ENCODE measurements around the gene CLK2. TPM values are rescaled to one million over a fixed set of nuclear protein-coding genes. Genes with fewer than 3 reads are reported as not detected.
A peak's percentile ranks its signal among the peaks of the same experiment; 100 is the strongest.

Gene CLK2
- total RNA-seq, 4 donors from 2014 or later, result 31.9 to 92.9 (median 51.5) TPM

DNA sequence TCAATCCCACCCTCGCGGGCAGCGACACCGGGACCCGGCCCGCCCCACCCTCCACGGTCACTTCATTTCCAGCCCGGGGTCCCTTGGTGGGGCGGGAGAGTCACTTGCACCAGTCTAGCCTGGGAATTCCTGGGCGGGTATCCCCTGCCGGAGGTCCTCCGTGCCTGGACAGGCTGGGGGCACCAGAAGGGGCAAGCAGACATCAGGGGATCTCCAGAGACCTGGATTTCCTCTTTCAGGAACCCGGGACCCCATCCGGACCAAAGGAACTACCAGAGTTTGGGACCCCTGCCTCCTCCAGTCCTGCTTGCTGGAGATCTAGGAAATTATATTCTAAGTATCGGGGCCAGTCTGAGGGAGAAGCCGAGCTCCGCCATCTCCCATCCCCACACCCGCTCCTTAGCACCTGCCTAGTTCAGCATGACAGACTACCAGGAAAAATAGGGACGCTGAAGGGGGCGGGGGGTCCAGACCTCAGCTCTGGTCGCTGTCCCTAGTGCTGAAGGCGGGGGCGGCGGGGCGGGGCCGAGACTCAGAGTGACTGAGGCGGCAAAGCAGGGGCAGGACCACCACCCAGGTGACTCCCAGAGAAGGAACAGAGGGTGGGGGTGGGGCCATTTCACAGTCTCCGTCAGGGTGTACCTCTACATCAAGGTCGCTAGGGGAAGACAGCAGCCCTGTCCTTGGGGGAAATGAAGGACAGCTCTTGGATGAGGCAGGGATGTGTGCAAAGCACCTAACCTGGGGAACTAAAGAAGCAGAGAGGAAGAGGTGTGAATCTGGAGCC lies 4.8 kb upstream of the CLK2 start:
- WGBS, 2 donors (ENCODE audit: low coverage in 1 of 2), result 0% methylated on average over 27 of the region's 29 CpGs; no CpG with 5 or more reads in 1 of the 2 donors
- no peaks in the 10 kb centered on the region for H3K9me3 ChIP-seq
- intact Hi-C loops (cut with DNase I; ENCODE audit: low total_unique reads), result loop anchor here (5.0 kb wide), 1 partner anchor 44 kb away; the partner anchor contains the start of gene RUSC1
- TF ChIP-seq EP300 (IDR thresholded peaks at IDR 0.05; ENCODE audit: low read depth) (no peak), POLR2A (IDR thresholded peaks at IDR 0.05) (no peak), POLR2AphosphoS5 (IDR thresholded peaks at IDR 0.05) (no peak)
- TF ChIP-seq, protein P1, sequence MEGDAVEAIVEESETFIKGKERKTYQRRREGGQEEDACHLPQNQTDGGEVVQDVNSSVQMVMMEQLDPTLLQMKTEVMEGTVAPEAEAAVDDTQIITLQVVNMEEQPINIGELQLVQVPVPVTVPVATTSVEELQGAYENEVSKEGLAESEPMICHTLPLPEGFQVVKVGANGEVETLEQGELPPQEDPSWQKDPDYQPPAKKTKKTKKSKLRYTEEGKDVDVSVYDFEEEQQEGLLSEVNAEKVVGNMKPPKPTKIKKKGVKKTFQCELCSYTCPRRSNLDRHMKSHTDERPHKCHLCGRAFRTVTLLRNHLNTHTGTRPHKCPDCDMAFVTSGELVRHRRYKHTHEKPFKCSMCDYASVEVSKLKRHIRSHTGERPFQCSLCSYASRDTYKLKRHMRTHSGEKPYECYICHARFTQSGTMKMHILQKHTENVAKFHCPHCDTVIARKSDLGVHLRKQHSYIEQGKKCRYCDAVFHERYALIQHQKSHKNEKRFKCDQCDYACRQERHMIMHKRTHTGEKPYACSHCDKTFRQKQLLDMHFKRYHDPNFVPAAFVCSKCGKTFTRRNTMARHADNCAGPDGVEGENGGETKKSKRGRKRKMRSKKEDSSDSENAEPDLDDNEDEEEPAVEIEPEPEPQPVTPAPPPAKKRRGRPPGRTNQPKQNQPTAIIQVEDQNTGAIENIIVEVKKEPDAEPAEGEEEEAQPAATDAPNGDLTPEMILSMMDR (IDR thresholded peaks at IDR 0.05), result peak; percentile 16 to 61 (median 26)
- H3K27ac ChIP-seq, result peak overlapping the region; percentile 85 to 86 (median 85)
- H3K27me3 ChIP-seq, result no peaks in the 10 kb centered on the region
- H3K4me1 ChIP-seq, result peaks cover 5 to 24% (median 20%) of the 10 kb centered on the region in 4 donors
- H3K36me3 ChIP-seq, result no peaks in the 10 kb centered on the region
- peak overlapping the region; percentile 56 to 90 (median 70) for H3K4me3 ChIP-seq
- peak; percentile 74 for DNase-seq
- in situ Hi-C loops (cut with MboI; ENCODE audit: low pct_ligation_motif_present in 1 of 4, low pct_unique_long_range_greater_than_20kb in 1 of 4, low sequenced_read_pairs in 3 of 4), result loop anchor here in 3 of 4 donors (5.0 to 10.0 kb wide), 2 partner anchors 44 to 47 kb away; partner anchors contain the start of gene RUSC1 (in 3 of the 3)

DNA sequence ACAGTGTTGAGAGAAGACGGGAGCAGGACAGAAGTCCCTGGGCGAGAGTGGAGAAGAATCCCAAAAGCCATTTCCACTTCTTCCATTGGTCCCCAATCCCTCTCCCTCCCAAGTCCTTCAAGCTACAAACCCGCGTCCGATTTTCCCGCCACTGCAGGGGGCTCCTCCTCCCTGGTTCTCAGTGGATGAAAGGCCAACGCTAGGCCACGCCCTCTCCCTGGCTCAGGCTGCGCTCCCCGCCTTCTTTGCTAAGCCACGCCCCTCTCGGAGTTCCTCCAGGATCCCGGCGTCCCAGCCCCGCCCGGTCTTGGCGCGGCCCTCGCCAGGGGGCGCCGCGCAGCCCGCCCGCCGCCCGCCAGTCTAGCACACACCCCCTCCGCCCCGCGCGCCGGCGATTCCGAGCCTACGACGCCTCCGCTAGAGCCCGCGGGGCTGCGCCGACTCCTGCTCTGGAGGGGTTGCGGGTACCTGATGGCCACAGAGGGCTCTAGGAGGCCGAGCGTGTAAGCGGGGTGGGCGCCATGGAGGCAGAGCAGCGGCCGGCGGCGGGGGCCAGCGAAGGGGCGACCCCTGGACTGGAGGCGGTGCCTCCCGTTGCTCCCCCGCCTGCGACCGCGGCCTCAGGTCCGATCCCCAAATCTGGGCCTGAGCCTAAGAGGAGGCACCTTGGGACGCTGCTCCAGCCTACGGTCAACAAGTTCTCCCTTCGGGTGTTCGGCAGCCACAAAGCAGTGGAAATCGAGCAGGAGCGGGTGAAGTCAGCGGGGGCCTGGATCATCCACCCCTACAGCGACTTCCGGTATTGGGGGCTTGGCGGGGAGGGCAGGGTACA lies 4.0 kb upstream of the CLK2 start, which contains the start of gene HCN3:
Gene HCN3 (plus strand): TSS at position 394 of the 832 bp plus-strand sequence. CDS start 128 bp downstream, at position 522.
- in situ Hi-C loops (cut with MboI; ENCODE audit: low pct_ligation_motif_present in 1 of 4, low pct_unique_long_range_greater_than_20kb in 1 of 4, low sequenced_read_pairs in 3 of 4), result loop anchor here in 3 of 4 donors (5.0 to 10.0 kb wide), 2 partner anchors 45 to 48 kb away; partner anchors contain the start of gene RUSC1 (in 3 of the 3)
- 1 to 8% methylated on average over 6 to 50 of the region's 68 CpGs for WGBS, 2 donors (ENCODE audit: low coverage in 1 of 2)

DNA sequence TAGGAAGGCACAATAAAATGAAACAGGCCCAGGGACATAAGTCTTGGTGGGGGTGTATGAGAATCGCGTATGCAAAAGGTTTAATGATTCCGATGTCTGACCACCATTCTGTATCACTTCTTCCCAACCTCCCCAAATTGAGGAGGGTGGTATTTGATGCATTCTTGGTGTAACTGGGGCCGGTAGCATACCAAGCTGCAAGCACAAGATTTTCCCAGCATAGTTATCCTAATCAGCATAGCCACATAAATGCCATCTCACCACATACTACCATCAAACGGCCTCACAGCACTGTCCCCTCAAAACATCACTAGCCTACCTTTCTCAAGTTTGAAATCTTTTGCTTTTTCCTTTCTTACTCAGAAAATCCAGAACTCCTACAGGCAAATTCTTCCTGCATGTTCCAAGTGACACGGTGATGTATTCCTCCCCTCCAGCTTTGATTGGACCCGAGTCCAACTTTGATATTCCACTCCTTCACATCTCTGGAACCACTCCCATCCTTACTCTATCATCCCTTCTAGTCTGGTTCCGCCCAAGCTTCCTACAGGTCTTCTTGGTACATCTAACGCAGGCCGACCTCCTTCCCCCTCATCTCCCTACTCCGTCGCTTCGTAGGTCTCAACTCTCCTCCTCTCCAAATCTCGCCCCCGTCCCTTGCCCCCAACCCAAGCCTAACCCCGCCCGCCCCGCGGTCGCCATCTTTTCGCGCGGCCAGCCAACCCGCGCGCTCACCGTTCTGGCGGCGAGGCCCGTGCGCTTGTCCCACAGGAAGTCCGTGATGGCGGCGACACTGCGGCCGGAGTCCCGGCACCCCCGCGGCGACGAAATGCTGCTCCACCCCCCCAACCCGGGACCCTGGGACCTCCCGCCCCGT lies 600 bp downstream of the CLK2 start:
- Histone ChIP-seq H3K4me1 (peaks cover 9 to 30% (median 21%) of the 10 kb centered on the region in 4 donors), H3K9me3 (no peaks in the 10 kb centered on the region), H3K36me3 (peaks cover 0 to 28% (median 17%) of the 10 kb centered on the region in 4 donors), H3K4me3 (peak overlapping the region; percentile 72 to 95 (median 92)), H3K27me3 (no peaks in the 10 kb centered on the region), H3K27ac (peak overlapping the region; percentile 97 to 99 (median 98))
- TF ChIP-seq POLR2AphosphoS5 (IDR thresholded peaks at IDR 0.05) (peak in 1 of 3 donors; percentile 30), POLR2A (IDR thresholded peaks at IDR 0.05) (no peak)
- 5 to 12% methylated on average over 5 to 28 of the region's 44 CpGs for WGBS, 2 donors (ENCODE audit: low coverage in 1 of 2)
- in situ Hi-C loops (cut with MboI; ENCODE audit: low pct_ligation_motif_present in 1 of 4, low pct_unique_long_range_greater_than_20kb in 1 of 4, low sequenced_read_pairs in 3 of 4), result loop anchor here in 3 of 4 donors (10.0 to 25.0 kb wide), 2 partner anchors 52 to 315 kb away; partner anchors contain the start of gene RUSC1 (in 2 of the 3)
- intact Hi-C loops (cut with DNase I; ENCODE audit: low total_unique reads), result no loop called here
- DNase-seq, result no peak

More for the DNA sequence above, 4.0 kb upstream of the CLK2 start, which contains the start of gene HCN3:
- Histone ChIP-seq H3K27me3 (no peaks in the 10 kb centered on the region), H3K9me3 (no peaks in the 10 kb centered on the region), H3K4me1 (peaks cover 7 to 28% (median 23%) of the 10 kb centered on the region in 4 donors), H3K27ac (peak within 1 kb of the TSS; percentile 85 to 86 (median 85)), H3K4me3 (peak within 1 kb of the TSS; percentile 56 to 90 (median 70)), H3K36me3 (no peaks in the 10 kb centered on the region)
- no peak for TF ChIP-seq POLR2A (IDR thresholded peaks at IDR 0.05)
- TF ChIP-seq EP300 (IDR thresholded peaks at IDR 0.05; ENCODE audit: low read depth), result no peak
- TF ChIP-seq, protein P1 (IDR thresholded peaks at IDR 0.05), result peak; percentile 11 to 79 (median 58)
- TF ChIP-seq POLR2AphosphoS5 (IDR thresholded peaks at IDR 0.05), result peak in 1 of 3 donors; percentile 9
- peak; percentile 99 for DNase-seq
- intact Hi-C loops (cut with DNase I; ENCODE audit: low total_unique reads), result loop anchor here (5.0 kb wide), 1 partner anchor 45 kb away; the partner anchor contains the start of gene RUSC1

DNA sequence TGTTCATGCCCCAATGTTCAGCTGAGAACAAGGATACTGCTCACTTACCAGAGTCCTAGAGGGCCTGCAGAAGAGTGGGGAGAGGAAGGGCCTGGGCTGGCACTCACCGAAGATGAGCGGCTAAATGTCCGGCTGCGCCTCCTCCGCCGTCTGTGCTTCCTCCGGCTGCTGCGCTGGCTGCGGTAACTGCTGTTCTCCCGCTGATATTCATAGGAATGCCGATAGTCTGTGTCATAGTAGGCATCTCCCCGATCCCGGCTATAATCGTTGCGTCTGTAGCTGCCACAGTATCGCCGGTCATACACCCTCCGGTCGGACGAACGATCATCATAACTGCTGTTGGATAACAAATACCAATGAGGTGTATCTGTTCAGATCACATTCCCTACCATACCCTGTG lies 3.9 kb downstream of the CLK2 start:
- Histone ChIP-seq H3K4me3 (no peak overlapping the region), H3K4me1 (peaks cover 4 to 23% (median 17%) of the 10 kb centered on the region in 4 donors), H3K36me3 (peaks cover 0 to 59% (median 29%) of the 10 kb centered on the region in 4 donors), H3K27me3 (no peaks in the 10 kb centered on the region), H3K27ac (no peak overlapping the region), H3K9me3 (no peaks in the 10 kb centered on the region)
- WGBS, 2 donors (ENCODE audit: low coverage in 1 of 2), result 96 to 100% methylated on average over 10 to 21 of the region's 21 CpGs
- in situ Hi-C loops (cut with MboI; ENCODE audit: low pct_ligation_motif_present in 1 of 4, low pct_unique_long_range_greater_than_20kb in 1 of 4, low sequenced_read_pairs in 3 of 4), result loop anchor here in 2 of 4 donors (10.0 to 25.0 kb wide), 2 partner anchors 55 to 318 kb away; partner anchors contain the start of gene RUSC1 (in 1 of the 2)
- DNase-seq, result no peak
- intact Hi-C loops (cut with DNase I; ENCODE audit: low total_unique reads), result no loop called here
- TF ChIP-seq POLR2AphosphoS5 (IDR thresholded peaks at IDR 0.05) (no peak), POLR2A (IDR thresholded peaks at IDR 0.05) (no peak), EP300 (IDR thresholded peaks at IDR 0.05; ENCODE audit: low read depth) (no peak)
- TF ChIP-seq, protein P1 (IDR thresholded peaks at IDR 0.05), result no peak

All from transverse colon (tissue), 4 donors.